DMS153 (cell line): ENCODE measurements around the gene DMD.

ENCODE experiments used
- DNase-seq: peaks from one replicate; lab custom pipeline; 2025; lab: John Stamatoyannopoulos, UW

DMD gene

DNA sequence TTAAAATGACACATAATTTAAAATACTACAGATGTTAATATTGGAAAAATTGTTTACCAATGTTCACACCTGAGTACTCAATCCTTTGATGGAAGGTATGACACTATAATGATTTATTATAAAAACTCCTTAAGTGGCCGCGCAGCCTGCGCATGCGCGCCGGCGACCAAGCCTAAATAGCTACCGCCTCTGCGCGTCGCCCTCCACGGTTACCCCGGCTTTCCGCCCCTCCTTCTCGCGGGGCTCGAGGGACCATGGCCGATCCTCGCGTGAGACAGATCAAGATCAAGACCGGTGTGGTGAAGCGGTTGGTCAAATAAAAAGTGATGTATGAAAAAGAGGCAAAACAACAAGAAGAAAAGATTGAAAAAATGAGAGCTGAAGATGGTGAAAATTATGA, 170.2 kb downstream of the DMD start:
- DNase-seq: no peak

DNA sequence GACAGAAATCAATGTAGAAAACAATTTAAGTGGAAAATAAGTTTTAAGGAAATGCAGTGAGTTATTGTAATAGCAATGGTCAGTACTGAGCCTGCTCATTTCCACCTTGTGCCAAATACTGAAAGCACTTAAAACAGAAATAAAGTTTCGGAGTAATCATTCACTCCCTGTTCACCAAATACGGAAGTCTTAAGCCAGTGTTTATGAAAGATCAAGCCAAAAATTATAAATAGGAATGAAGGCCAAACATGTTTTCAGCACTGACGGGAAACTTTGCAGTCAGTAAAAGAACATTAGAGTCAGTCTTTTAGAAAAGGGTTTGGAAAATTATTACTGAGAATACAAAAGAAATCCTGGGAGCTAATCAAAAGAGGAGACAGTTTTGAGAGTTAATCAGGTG, 178.6 kb downstream of the DMD start:
- DNase-seq: no peak

DNA sequence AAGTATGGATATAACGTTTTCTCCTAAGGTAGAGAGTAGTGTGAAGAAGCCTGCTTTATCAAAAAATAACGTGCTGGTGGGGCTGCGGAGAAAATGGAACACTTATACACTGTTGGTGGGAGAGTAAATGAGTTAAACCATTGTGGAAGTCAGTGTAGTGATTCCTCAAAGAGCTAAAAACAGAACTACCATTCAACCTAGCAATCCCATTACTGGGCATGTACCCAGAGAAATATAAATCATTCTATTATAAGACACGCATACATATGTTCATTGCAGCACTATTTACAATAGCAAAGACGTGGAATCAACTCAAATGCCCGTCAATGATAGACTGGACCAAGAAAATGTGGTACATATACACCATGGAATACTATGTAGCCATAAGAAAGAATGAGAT, 196.4 kb downstream of the DMD start:
- DNase-seq: no peak

GRCh38 chrX:33014086-33014485, 197.3 kb downstream of the DMD start:
- no peak for DNase-seq

DNA sequence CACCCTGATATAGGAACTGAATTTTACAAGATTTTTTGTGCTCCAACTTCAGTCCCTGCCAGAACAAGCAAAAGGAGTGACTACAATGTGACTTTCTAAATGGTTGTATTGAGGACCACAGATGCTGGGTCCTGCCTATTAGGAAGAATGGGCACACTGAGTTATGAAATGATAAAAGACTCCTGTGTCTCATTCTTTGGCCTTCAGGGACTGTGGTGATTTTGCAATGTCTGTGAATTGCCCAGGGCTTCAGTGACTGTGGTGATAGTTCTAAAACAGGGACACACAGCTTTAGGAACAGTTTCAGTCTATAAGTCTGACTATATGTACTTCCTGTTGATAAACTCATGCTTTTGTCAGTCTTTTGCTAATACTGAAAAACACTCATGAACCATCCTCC, 210.2 kb downstream of the DMD start:
- DNase-seq: no peak

GRCh38 chrX:32998776-32999175, 212.6 kb downstream of the DMD start:
- DNase-seq: no peak

DNA sequence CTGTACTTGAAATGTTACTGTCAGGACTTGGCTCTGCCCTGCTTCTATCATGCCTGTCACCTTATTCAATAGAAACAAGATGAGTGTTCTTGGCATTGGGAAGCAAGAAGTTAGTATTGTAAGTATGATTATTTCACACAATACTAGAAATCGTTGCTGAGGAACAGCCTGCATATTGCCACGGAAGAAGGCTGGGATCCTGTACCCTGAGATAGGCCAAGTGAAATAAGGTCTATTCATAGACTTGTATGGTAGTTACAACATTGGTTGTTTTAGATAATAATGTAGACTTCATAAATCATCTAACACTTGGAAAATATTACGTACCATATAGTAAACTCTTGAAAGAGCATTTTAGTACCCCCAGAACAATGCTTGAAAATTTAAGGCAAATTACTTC, 215.9 kb downstream of the DMD start:
- DNase-seq: no peak

DNA sequence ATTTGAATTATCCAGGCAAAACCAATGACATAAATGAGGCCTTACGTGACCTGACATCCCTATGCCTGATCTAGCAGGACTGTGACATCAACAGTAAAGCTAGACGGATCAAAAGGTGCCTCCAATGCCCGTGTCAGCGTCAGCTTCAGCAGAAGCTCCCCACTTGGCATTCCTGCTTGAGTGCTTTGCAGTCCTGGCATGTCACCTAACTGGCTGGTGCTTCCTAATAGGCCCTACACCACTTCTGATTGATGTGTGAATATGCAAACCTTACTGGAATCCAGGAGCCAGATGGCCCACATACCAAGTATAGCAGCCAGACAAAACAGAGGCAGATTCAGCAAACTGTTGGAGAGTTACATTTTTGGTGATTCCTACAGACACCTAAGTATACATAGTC, 224.2 kb downstream of the DMD start:
- DNase-seq: no peak

GRCh38 chrX:32985544-32985943, 225.8 kb downstream of the DMD start:
- DNase-seq: no peak

- peak; percentile 16 for DNase-seq
Measured at GRCh38 chrX:32966821-32967355, 244.5 kb downstream of the DMD start.

- no peak for DNase-seq
Measured at GRCh38 chrX:32954125-32954524, 257.2 kb downstream of the DMD start.

GRCh38 chrX:32948130-32948529, 263.2 kb downstream of the DMD start:
- no peak for DNase-seq

- DNase-seq: no peak
Measured at GRCh38 chrX:32937043-32937442, 274.3 kb downstream of the DMD start.

DNA sequence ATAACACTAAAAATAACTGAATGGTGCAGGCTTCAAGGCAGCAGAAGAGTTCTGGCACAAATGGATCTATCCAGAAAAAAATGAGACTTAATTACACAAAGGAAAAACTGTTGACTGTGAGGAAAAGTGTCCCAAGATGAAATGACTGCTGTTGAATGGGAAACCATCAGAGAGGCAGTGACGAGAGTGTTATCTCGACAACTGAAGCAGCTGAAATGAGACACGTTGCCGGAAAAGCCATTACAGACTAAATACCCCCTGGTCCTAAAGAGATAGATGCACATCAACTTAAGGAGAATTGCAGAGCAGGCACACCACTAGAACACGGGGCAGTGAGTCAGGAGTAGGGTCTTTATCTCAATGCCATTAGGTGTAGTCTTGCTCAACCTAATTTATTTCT, 277.8 kb downstream of the DMD start:
- DNase-seq: no peak

- no peak for DNase-seq
Measured at GRCh38 chrX:32929040-32929439, 282.3 kb downstream of the DMD start.

- DNase-seq: no peak
Measured at GRCh38 chrX:32896088-32896487, 315.3 kb downstream of the DMD start.

DNA sequence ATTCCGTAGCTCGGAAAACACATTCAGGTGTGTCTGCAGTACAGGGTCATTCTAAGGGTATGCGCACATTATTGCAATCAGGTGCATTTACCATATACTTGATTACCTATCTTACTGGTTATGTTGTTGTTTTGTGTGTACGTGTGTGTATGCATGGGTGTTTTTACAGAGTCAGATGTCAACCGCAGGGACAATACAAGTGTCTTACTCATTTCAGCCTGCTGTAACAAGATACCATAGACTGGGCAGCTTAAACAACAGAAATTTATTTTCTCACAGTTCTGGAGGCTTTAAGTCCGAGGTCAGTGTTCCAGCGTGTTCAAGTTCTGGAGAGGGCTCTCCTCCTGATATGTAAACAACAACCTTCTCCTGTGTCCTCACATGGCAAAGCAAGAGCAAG, 316.7 kb downstream of the DMD start:
- no peak for DNase-seq

DNA sequence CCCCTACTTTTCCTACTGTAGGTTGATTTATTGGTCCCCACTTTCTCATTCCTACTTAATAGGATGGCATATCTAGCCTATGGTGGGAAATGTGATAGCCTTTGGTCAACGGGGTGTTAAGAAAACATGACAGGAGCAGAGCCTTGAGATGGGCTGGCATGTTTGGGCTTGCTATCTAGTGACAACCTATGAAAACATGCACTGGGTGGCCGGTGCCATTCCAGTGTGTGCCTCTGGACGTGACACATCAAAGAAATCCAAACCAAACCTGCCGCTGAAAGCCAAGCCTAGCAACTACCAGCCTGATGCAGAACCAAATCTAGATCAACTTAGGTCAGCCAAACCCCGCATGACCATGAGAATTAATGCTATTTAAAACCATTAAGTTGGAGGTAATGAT, 317.6 kb downstream of the DMD start:
- no peak for DNase-seq

GRCh38 chrX:32877592-32877991, 333.8 kb downstream of the DMD start:
- no peak for DNase-seq

DNA sequence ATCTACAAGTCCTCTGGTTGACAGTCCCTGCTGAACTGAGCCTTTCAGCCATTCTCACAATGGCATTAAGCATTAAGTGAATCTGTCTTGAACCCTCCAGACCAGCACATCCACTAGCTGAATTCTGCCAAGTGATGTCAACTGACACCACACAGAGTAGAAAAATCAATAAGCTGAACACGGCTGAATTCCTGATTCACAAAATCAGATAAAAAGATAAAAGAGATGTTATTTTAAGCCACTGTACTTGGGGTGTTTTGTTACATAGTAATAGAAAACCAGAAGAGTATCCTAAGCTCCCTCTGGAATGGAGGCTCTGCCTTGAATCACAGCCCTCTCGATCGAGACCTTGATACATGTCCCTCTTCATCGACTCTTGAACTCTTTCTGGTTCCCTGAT, 336.5 kb downstream of the DMD start:
- no peak for DNase-seq

DNA sequence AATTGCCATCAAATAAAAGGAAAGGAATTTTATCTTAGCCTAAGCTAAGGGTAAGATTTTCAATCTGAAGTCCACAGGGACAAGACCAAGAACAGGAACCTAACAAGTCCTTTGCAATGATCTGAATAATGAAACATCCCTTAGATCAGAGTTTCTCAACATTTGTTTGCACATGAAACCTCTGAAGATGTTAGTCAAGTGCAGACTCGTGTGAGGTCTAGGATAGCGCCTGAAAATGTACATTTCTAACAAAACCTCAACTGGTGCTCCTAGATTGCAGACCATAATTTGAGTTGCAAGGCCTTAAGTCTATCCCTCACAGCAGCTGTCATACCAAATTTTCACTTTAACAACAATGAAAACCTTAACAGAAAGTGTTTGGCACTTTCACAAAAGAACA, 337.6 kb downstream of the DMD start:
- no peak for DNase-seq

DNA sequence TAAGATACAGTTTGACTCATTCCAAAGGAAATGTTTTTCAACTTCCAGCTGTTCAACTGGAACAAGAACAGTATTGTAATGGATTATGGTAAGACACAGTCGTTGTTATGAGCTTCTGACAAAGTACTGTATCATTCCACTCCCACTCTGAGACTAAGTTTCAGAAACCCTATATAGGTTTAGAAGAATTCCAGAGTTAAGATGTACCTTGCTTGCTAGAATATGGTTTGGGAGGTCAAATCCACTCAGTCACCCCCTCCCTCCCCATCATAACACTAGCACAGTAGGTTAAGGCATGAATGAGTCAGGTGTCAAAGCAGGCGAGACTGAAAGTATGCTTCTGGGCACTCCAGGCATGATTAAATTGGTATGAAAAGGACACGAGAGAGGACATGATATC, 339.7 kb downstream of the DMD start:
- DNase-seq: no peak

- DNase-seq: no peak
Measured at GRCh38 chrX:32868524-32868895, 342.8 kb downstream of the DMD start.

- no peak for DNase-seq
Measured at GRCh38 chrX:32867781-32868523, 343.4 kb downstream of the DMD start.
